HepG2 (cell line): ENCODE data around the gene KIF1B. TPM values are rescaled to one million over a fixed set of nuclear protein-coding genes. Genes with fewer than 3 reads are reported as not detected.

Experiments
- ATAC-seq: fragments of 200-7000 bp; cut with Tn5 transposase; 3 replicates; pipeline ENCODE4 v1.9.1; 2020; ENCODE audit warnings: mild to moderate bottlenecking, moderate library complexity
- BruUV-seq: library from RNA; stranded (reverse); fragments of 400-500 nt; replicated peaks from 2 replicates; lab custom pipeline; 2021; lab: Mats Ljungman, UMichigan
- CTCF ChIA-PET: fragments of 300-600 bp; formaldehyde crosslinking; extraction: SDS; loops from one replicate; lab custom pipeline; 2021; ENCODE audit warnings: low total read pairs, inconsistent platforms, low intra/inter-chr PET ratio; lab: Yijun Ruan, JAX
- POLR2A ChIA-PET: fragments of 350-600 bp; sonication (Branson Sonifier 250); formaldehyde crosslinking; loops from one replicate; lab custom pipeline; 2020; ENCODE audit warnings: antibody characterized with exemption, inconsistent platforms; lab: Yijun Ruan, JAX
- DNase-seq: peaks from one replicate; pipeline ENCODE4 v3.0.0-alpha.2; 2015; ENCODE audit warnings: low spot score
- FAIRE-seq: peaks from 3 replicates; lab custom pipeline; 2011; peaks lifted over from hg19 to GRCh38; lab: Jason Lieb, UNC
- H2AFZ ChIP-seq: one replicate; pipeline ENCODE4 v1.6.1; 2011; ENCODE audit warnings: low read length, inconsistent platforms
- H3K27ac ChIP-seq: fragments of 300-600 bp; 3 replicates; pipeline ENCODE4 v1.8.0; 2011; ENCODE audit warnings: mixed run types, mild to moderate bottlenecking, mixed read lengths, low read length, inconsistent platforms; ENCODE audit not compliant: insufficient read depth; ENCODE audit errors: extremely low read length
- H3K27me3 ChIP-seq, 2 experiments: fragments of 200-600 bp in 1 of 2; 2 replicates in 1 of 2; 3 replicates in 1 of 2; pipeline versions ENCODE4 v1.6.0 to v1.8.0; 2011; ENCODE audit warnings: low read length in 2 of 2, mild to moderate bottlenecking in 2 of 2, moderate library complexity in 2 of 2, inconsistent platforms in 1 of 2; ENCODE audit not compliant: insufficient read depth in 2 of 2, control insufficient read depth in 1 of 2
- H3K36me3 ChIP-seq, 2 experiments: fragments of 200-600 bp in 1 of 2; replicated peaks in 1 of 2; 2 replicates in 1 of 2; 3 replicates in 1 of 2; pipeline versions ENCODE4 v1.5.1 to v1.8.0; 2011; ENCODE audit warnings: low read length in 2 of 2, inconsistent platforms in 1 of 2; ENCODE audit not compliant: insufficient read depth in 2 of 2, control insufficient read depth in 1 of 2
- H3K4me1 ChIP-seq: 2 replicates; pipeline ENCODE4 v1.5.1; 2012; ENCODE audit warnings: low read length, inconsistent platforms; ENCODE audit not compliant: insufficient read depth
- H3K4me2 ChIP-seq: 2 replicates; pipeline ENCODE4 v1.6.0; 2011; ENCODE audit warnings: low read depth, low read length, inconsistent platforms
- H3K4me3 ChIP-seq, 3 experiments: fragments of 200-600 bp in 1 of 3; sonication (generic), shearing (Covaris generic) in 1 of 3; replicated peaks in 1 of 3; 2 replicates each; pipeline ENCODE4 v1.5.1; 2011 to 2016; ENCODE audit warnings: low read length in 3 of 3, inconsistent platforms in 2 of 3, low read depth in 2 of 3, mild to moderate bottlenecking in 2 of 3, control low read depth in 1 of 3, mixed read lengths in 1 of 3; ENCODE audit not compliant: insufficient read depth in 1 of 3
- H3K79me2 ChIP-seq: one replicate; pipeline ENCODE4 v1.6.1; 2011; ENCODE audit warnings: low read length, inconsistent platforms; ENCODE audit not compliant: insufficient read depth
- H3K9ac ChIP-seq: 2 replicates; pipeline ENCODE4 v1.6.0; 2011; ENCODE audit warnings: mild to moderate bottlenecking, low read depth, low read length, inconsistent platforms; ENCODE audit not compliant: insufficient read depth
- H3K9me3 ChIP-seq: 2 replicates; pipeline ENCODE4 v1.5.1; 2012; ENCODE audit warnings: mild to moderate bottlenecking, low read length
- H4K20me1 ChIP-seq: 2 replicates; pipeline ENCODE4 v1.6.0; 2011; ENCODE audit warnings: inconsistent platforms, mild to moderate bottlenecking, low read length, moderate library complexity; ENCODE audit not compliant: insufficient read depth
- HES4 ChIP-seq: sonication (generic); formaldehyde crosslinking; IDR thresholded peaks from 2 replicates; pipeline ENCODE4 v1.9.0; 2021; ENCODE audit warnings: mild to moderate bottlenecking, missing genetic modification reagents, borderline replicate concordance
- SMAD1 ChIP-seq: sonication (generic); formaldehyde crosslinking; IDR thresholded peaks from 2 replicates; pipeline ENCODE4 v1.4.0; 2020; ENCODE audit warnings: missing genetic modification reagents, low read depth, mild to moderate bottlenecking, borderline replicate concordance
- ZBTB10 ChIP-seq: sonication (generic); formaldehyde crosslinking; IDR thresholded peaks from 2 replicates; pipeline ENCODE4 v1.4.0; 2020; ENCODE audit warnings: missing genetic modification reagents, borderline replicate concordance
- ZNF615 ChIP-seq: sonication (generic); formaldehyde crosslinking; IDR thresholded peaks from 2 replicates; pipeline ENCODE4 v1.5.0; 2020; ENCODE audit warnings: mild to moderate bottlenecking, missing genetic modification reagents, borderline replicate concordance
- WGBS: methylation state at CpG from one replicate; pipeline ENCODE4 v1.1.6; 2017; ENCODE audit warnings: low lambda C conversion rate; 5-methylcytosine and 5-hydroxymethylcytosine counted together
- in situ Hi-C: cut with HindIII; loops from 2 replicates; pipeline ENCODE4 v1.10.0; 2017; ENCODE audit warnings: low pct_unique_long_range_greater_than_20kb; ENCODE audit not compliant: extremely low pct_ligation_motif_present
- intact Hi-C: fragments of 100-400 bp; cut with micrococcal nuclease; formaldehyde crosslinking; loops from one replicate; pipeline ENCODE4 v1.10.0; 2022; ENCODE audit not compliant: unreplicated experiment
- polyA plus RNA-seq, 8 experiments: library from polyadenylated mRNA; depleted of rRNA in 3 of 8; stranded (reverse) in 7 of 8; unstranded in 1 of 8; fragments of >200 nt; fragmentation: Illumina TruSeq in 4 of 8; extraction: Trizol in 4 of 8; gene quantifications; 2 replicates each; pipeline versions ENCODE4 v1.2.1 to v1.2.3, GENCODE V29; 2011 to 2016; ENCODE audit warnings: low read depth in 4 of 8, missing spikeins in 1 of 8, mixed read lengths in 1 of 8; ENCODE audit not compliant: insufficient read depth in 1 of 8
- total RNA-seq, 5 experiments: library from RNA; depleted of rRNA; stranded (reverse); fragments of >200 nt; fragmentation: Illumina TruSeq; extraction: Trizol; gene quantifications; 2 replicates each; pipeline ENCODE4 v1.2.3, GENCODE V29; 2016; ENCODE audit warnings: low read depth in 1 of 5
- TF ChIP-seq, protein P1 (sequence below): fragments of 450-650 bp; IDR thresholded peaks from 2 replicates; pipeline ENCODE4 v1.6.1; 2016

KIF1B gene
- total and polyA plus RNA-seq, 2 of the 13 experiments (the other 11 are each of a cell fraction or from before 2014, with no cell fraction given), result 26.7 to 32.5 TPM

DNA sequence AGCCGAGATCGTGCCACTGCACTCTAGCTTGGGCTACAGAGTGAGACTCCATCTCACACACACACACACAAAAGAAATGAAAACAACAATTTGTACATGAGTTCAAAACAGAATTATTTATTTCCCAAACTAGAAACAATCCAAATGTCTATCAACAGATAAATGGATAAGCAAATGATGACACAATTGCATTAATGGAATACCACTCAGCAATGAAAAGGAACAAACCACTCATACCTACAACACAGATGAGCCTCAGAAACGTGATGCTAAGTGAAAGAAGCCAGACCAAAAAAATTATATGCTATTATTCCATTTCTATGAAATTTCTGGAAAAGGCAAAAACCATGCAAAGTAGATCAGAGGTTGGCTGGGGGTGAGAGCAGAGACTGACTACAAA, 186.5 kb downstream of the KIF1B start:
- no peak for ATAC-seq
- no peaks in the 10 kb centered on the region for H3K27me3 ChIP-seq
- peak; percentile 23 for FAIRE-seq
- H3K9me3 ChIP-seq, result no peaks in the 10 kb centered on the region
- BruUV-seq, result no TSS peak
- no peak for DNase-seq
- TF ChIP-seq HES4, result no peak
- TF ChIP-seq ZNF615 (CRISPR knock-in tag), result no peak
- no peak for TF ChIP-seq ZBTB10 (CRISPR knock-in tag)
- TF ChIP-seq, protein P1, sequence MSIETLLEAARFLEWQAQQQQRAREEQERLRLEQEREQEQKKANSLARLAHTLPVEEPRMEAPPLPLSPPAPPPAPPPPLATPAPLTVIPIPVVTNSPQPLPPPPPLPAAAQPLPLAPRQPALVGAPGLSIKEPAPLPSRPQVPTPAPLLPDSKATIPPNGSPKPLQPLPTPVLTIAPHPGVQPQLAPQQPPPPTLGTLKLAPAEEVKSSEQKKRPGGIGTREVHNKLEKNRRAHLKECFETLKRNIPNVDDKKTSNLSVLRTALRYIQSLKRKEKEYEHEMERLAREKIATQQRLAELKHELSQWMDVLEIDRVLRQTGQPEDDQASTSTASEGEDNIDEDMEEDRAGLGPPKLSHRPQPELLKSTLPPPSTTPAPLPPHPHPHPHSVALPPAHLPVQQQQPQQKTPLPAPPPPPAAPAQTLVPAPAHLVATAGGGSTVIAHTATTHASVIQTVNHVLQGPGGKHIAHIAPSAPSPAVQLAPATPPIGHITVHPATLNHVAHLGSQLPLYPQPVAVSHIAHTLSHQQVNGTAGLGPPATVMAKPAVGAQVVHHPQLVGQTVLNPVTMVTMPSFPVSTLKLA, result no peak
- no peak for TF ChIP-seq SMAD1 (CRISPR knock-in tag)
- peaks cover 33% of the 10 kb centered on the region for H3K4me1 ChIP-seq
- H3K9ac ChIP-seq, result no peak overlapping the region
- H3K4me3 ChIP-seq, result no peak overlapping the region
- no peak overlapping the region for H3K27ac ChIP-seq
- H2AFZ ChIP-seq, result no peak overlapping the region
- WGBS, result 98% methylated on average over 3 of the region's 3 CpGs
- ChIA-PET POLR2A (no interaction called here), CTCF (no interaction called here)
- intact Hi-C loops, result no loop called here
- no peaks in the 10 kb centered on the region for H4K20me1 ChIP-seq
- no peak overlapping the region for H3K4me2 ChIP-seq
- in situ Hi-C loops, result no loop called here
- peaks cover 22% of the 10 kb centered on the region for H3K79me2 ChIP-seq
- no peaks in the 10 kb centered on the region for H3K36me3 ChIP-seq
